ENCODE data around the gene CABP2.

The CABP2 gene

GRCh38 chr11:67492069-67492727 is 31.0 kb downstream of the CABP2 start:
- TF ChIP-seq REST (IDR thresholded peaks at IDR 0.05; ENCODE audit: insufficient read depth in 1 of 2, low read depth in 2 of 2, low read length in 2 of 2) (no peak), SIN3A (IDR thresholded peaks at IDR 0.05; ENCODE audit: borderline replicate concordance, insufficient read depth, low read length) (no peak), FOXP2 (optimal IDR thresholded peaks at IDR 0.05; ENCODE audit: borderline replicate concordance, extremely low read depth, extremely low read length, insufficient read depth) (no peak), TAF1 (IDR thresholded peaks at IDR 0.05; ENCODE audit: borderline replicate concordance, insufficient read depth, low read length) (no peak), POLR2AphosphoS5 (IDR thresholded peaks at IDR 0.05; ENCODE audit: low read depth, low read length) (no peak)

- TF ChIP-seq TAF1 (IDR thresholded peaks at IDR 0.05; ENCODE audit: borderline replicate concordance, insufficient read depth, low read length) (no peak), FOXP2 (optimal IDR thresholded peaks at IDR 0.05; ENCODE audit: borderline replicate concordance, extremely low read depth, extremely low read length, insufficient read depth) (no peak), SIN3A (IDR thresholded peaks at IDR 0.05; ENCODE audit: borderline replicate concordance, insufficient read depth, low read length) (no peak), REST (IDR thresholded peaks at IDR 0.05; ENCODE audit: insufficient read depth in 1 of 2, low read depth in 2 of 2, low read length in 2 of 2) (no peak)
Observed at GRCh38 chr11:67491276-67492068, 31.8 kb downstream of the CABP2 start.

GRCh38 chr11:67490727-67491065 is 32.5 kb downstream of the CABP2 start:
- no peak for TF ChIP-seq SIN3A (IDR thresholded peaks at IDR 0.05; ENCODE audit: borderline replicate concordance, insufficient read depth, low read length)
- no peak for TF ChIP-seq REST (IDR thresholded peaks at IDR 0.05; ENCODE audit: insufficient read depth in 1 of 2, low read depth in 2 of 2, low read length in 2 of 2)
- no peak for TF ChIP-seq FOXP2 (optimal IDR thresholded peaks at IDR 0.05; ENCODE audit: borderline replicate concordance, extremely low read depth, extremely low read length, insufficient read depth)
- no peak for TF ChIP-seq TAF1 (IDR thresholded peaks at IDR 0.05; ENCODE audit: borderline replicate concordance, insufficient read depth, low read length)
- TF ChIP-seq POLR2AphosphoS5 (IDR thresholded peaks at IDR 0.05; ENCODE audit: low read depth, low read length): no peak

- TF ChIP-seq SIN3A (IDR thresholded peaks at IDR 0.05; ENCODE audit: borderline replicate concordance, insufficient read depth, low read length) (no peak), REST (IDR thresholded peaks at IDR 0.05; ENCODE audit: insufficient read depth in 1 of 2, low read depth in 2 of 2, low read length in 2 of 2) (no peak), FOXP2 (optimal IDR thresholded peaks at IDR 0.05; ENCODE audit: borderline replicate concordance, extremely low read depth, extremely low read length, insufficient read depth) (no peak), TAF1 (IDR thresholded peaks at IDR 0.05; ENCODE audit: borderline replicate concordance, insufficient read depth, low read length) (no peak), POLR2AphosphoS5 (IDR thresholded peaks at IDR 0.05; ENCODE audit: low read depth, low read length) (no peak)
Observed at GRCh38 chr11:67489885-67490726, 33.1 kb downstream of the CABP2 start.

All from PFSK-1 (cell line).